Measurements from ENCODE around the gene PYROXD2. TPM values are rescaled to one million over a fixed set of nuclear protein-coding genes. Genes with fewer than 3 reads are reported as not detected.
"Not testable (repeated sequence)": the region's sequence is repeated elsewhere in the genome, so short reads cannot be mapped to it uniquely, and the experiment has no call there.

PYROXD2 gene
- total RNA-seq, 4 donors from 2014 or later = 0.97 to 6.7 (median 3.8) TPM

DNA sequence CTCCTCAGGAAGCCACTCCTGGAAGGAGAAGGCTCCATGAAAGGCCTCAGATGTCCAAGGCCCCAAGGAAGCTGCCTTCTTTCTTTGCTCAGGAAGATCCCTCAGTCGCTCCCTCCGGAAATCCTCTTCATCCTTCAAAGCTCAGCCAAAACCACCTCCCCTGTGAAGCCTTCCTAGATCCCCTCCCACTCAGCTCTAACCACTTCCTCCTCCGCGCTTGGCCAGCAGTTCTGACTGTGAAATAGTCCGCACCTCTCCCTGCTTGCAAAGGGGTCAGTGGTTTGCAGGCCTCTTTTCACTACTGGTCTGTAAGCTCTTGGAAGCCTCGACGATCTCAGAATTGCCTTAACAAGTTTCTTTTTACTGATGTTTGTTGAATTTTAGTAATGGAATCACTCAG, 23.9 kb downstream of the PYROXD2 start:
- no peak overlapping the region for H3K4me3 ChIP-seq (ENCODE audit: low read depth, poor library complexity, severe bottlenecking)
- TF ChIP-seq, protein P1, sequence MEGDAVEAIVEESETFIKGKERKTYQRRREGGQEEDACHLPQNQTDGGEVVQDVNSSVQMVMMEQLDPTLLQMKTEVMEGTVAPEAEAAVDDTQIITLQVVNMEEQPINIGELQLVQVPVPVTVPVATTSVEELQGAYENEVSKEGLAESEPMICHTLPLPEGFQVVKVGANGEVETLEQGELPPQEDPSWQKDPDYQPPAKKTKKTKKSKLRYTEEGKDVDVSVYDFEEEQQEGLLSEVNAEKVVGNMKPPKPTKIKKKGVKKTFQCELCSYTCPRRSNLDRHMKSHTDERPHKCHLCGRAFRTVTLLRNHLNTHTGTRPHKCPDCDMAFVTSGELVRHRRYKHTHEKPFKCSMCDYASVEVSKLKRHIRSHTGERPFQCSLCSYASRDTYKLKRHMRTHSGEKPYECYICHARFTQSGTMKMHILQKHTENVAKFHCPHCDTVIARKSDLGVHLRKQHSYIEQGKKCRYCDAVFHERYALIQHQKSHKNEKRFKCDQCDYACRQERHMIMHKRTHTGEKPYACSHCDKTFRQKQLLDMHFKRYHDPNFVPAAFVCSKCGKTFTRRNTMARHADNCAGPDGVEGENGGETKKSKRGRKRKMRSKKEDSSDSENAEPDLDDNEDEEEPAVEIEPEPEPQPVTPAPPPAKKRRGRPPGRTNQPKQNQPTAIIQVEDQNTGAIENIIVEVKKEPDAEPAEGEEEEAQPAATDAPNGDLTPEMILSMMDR (IDR thresholded peaks at IDR 0.05) = no peak
- no peak for TF ChIP-seq POLR2A (IDR thresholded peaks at IDR 0.05)
- no peak for DNase-seq (ENCODE audit: low spot score in 2 of 2)
- intact Hi-C loops (cut with DNase I; ENCODE audit: low total_unique reads) = no loop called here
- 83 to 85% methylated on average over 7 of the region's 7 CpGs for WGBS, 2 donors

- WGBS, 2 donors = 94 to 97% methylated on average over 2 to 4 of the region's 4 CpGs
- no peak overlapping the region for H3K4me3 ChIP-seq (ENCODE audit: low read depth, poor library complexity, severe bottlenecking)
- TF ChIP-seq, protein P1 (IDR thresholded peaks at IDR 0.05) = no peak
- DNase-seq (ENCODE audit: low spot score in 2 of 2) = no peak
- intact Hi-C loops (cut with DNase I; ENCODE audit: low total_unique reads) = no loop called here
These were observed 24.6 kb downstream of the PYROXD2 start for GRCh38 chr10:98390406-98390805.

- no peak for TF ChIP-seq POLR2A (IDR thresholded peaks at IDR 0.05)
- TF ChIP-seq, protein P1 (IDR thresholded peaks at IDR 0.05) = no peak
- H3K4me3 ChIP-seq (ENCODE audit: low read depth, poor library complexity, severe bottlenecking) = no peak overlapping the region
- DNase-seq (ENCODE audit: low spot score in 2 of 2) = no peak
- intact Hi-C loops (cut with DNase I; ENCODE audit: low total_unique reads) = no loop called here
- WGBS, 2 donors = 81 to 83% methylated on average over 6 of the region's 6 CpGs
These were observed 25.6 kb downstream of the PYROXD2 start for GRCh38 chr10:98389398-98389797.

DNA sequence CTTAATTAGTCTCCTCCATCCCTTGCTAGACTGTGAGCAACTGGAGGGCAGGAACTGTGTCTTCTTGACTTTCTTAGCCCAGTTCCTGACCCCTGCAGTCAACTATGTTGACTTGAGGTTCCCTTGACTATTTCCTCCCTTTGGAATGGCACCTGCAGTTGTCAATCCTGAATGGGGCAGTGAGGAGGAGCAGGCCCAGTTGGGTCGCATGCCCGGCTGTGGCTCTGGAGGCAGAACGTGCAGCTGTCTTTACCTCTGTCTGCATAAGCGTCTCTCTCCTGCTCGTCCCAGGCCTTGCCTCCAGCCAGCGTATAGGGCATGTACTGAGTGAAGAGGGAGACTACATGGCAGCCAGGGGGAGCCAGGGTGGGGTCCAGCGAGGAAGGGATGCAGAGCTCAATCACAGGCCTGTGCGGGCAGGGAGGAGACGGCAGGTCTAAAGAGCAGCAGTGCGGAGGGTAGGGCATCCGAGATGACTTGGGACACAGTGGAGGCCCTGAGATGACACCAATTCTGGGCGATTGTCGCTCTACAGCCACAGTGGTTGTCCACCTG, 26.8 kb downstream of the PYROXD2 start:
- intact Hi-C loops (cut with DNase I; ENCODE audit: low total_unique reads) = no loop called here
- H3K4me3 ChIP-seq (ENCODE audit: low read depth, poor library complexity, severe bottlenecking) = no peak overlapping the region
- no peak for TF ChIP-seq POLR2A (IDR thresholded peaks at IDR 0.05)
- TF ChIP-seq, protein P1 (IDR thresholded peaks at IDR 0.05) = no peak
- WGBS, 2 donors = 95 to 96% methylated on average over 9 to 13 of the region's 13 CpGs
- no peak for DNase-seq (ENCODE audit: low spot score in 2 of 2)

GRCh38 chr10:98384531-98385133, 30.4 kb downstream of the PYROXD2 start:
- no peak for DNase-seq (ENCODE audit: low spot score in 2 of 2)
- intact Hi-C loops (cut with DNase I; ENCODE audit: low total_unique reads) = no loop called here
- 86 to 88% methylated on average over 9 of the region's 9 CpGs for WGBS, 2 donors
- TF ChIP-seq, protein P1 (IDR thresholded peaks at IDR 0.05) = no peak
- TF ChIP-seq POLR2A (IDR thresholded peaks at IDR 0.05) = no peak
- no peak overlapping the region for H3K4me3 ChIP-seq (ENCODE audit: low read depth, poor library complexity, severe bottlenecking)

GRCh38 chr10:98383869-98384268, 31.1 kb downstream of the PYROXD2 start:
- 88 to 93% methylated on average over 6 of the region's 6 CpGs for WGBS, 2 donors
- intact Hi-C loops (cut with DNase I; ENCODE audit: low total_unique reads) = no loop called here
- DNase-seq (ENCODE audit: low spot score in 2 of 2) = no peak

DNA sequence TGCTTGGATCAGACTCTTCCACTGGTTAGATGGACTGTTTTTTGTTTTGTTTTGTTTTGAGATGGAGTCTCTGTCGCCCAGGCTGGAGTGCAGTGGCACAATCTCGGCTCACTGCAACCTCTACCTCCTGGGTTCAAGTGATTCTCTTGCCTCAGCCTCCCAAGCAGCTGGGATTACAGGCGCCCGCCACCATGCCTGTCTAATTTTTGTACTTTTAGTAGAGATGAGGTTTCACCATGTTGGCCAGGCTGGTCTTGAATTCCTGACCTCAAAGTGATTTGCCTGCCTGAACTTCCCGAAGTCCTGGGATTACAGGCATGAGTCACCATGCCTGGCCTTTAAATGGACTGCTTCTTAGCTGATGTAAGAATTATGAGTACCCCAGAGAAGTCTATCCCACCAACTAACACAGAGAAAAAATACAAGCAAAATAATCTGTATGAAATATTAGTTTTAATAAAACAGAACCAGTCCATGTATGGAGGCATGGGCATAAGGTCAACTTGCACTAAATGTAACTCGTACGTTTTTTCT, 31.8 kb downstream of the PYROXD2 start:
- WGBS, 2 donors = 90 to 93% methylated on average over 7 of the region's 7 CpGs
- H3K4me3 ChIP-seq (ENCODE audit: low read depth, poor library complexity, severe bottlenecking); DNase-seq (ENCODE audit: low spot score in 2 of 2); intact Hi-C loops (cut with DNase I; ENCODE audit: low total_unique reads): not testable (repeated sequence)

More at GRCh38 chr10:98383869-98384268, 31.1 kb downstream of the PYROXD2 start:
- no peak overlapping the region for H3K4me3 ChIP-seq (ENCODE audit: low read depth, poor library complexity, severe bottlenecking)
- TF ChIP-seq, protein P1 (IDR thresholded peaks at IDR 0.05) = no peak
- TF ChIP-seq POLR2A (IDR thresholded peaks at IDR 0.05) = no peak

All from lower leg skin (tissue), 4 donors.